ENCODE measurements around the gene ZBTB12. TPM values are rescaled to one million over a fixed set of nuclear protein-coding genes. Genes with fewer than 3 reads are reported as not detected.

ZBTB12 gene
- total and polyA plus RNA-seq, 2 of the 8 experiments (the other 6 are each of a cell fraction or from before 2014, with no cell fraction given), result 20.7 to 40.8 TPM

- FAIRE-seq (no peak), DNase-seq (ENCODE audit: low read depth in 1 of 2, low spot score in 2 of 2) (no peak)
- Histone ChIP-seq H3K4me3 (ENCODE audit: extremely low read depth in 1 of 4, insufficient read depth in 2 of 4, low read depth in 3 of 4, low read length in 4 of 4) (no peak overlapping the region), H3K4me1 (replicated peaks in 1 of 4; ENCODE audit: control insufficient read depth in 3 of 4, insufficient read depth in 4 of 4, low read length in 3 of 4) (peaks cover 0 to 2% (median 0%) of the 10 kb centered on the region in 4 experiments; a peak in 1 of 7 replicates), H3K56ac (replicated peaks; ENCODE audit: insufficient read length, low read depth, low read length) (no peak overlapping the region), H3K23ac (ENCODE audit: insufficient read length) (no peak overlapping the region), H3K4ac (replicated peaks; ENCODE audit: insufficient read length, low read depth, low read length) (no peak overlapping the region), H2BK120ac (replicated peaks; ENCODE audit: low read depth, low read length) (no peak overlapping the region), H3K14ac (ENCODE audit: insufficient read length) (no peak overlapping the region), H3K36me3 (ENCODE audit: control insufficient read depth in 2 of 4, insufficient read depth in 4 of 4, low read length in 3 of 4) (peaks cover 7 to 15% (median 12%) of the 10 kb centered on the region in 4 experiments; a peak in 6 of 8 replicates), H4K8ac (ENCODE audit: extremely low read depth, insufficient read depth, low read length) (no peak overlapping the region), H3K27me3 (replicated peaks in 1 of 4; ENCODE audit: control insufficient read depth in 3 of 4, extremely low read depth in 1 of 4, insufficient read depth in 3 of 4, low read length in 3 of 4) (peaks cover 0 to 11% (median 2%) of the 10 kb centered on the region in 4 experiments; a peak in 3 of 7 replicates), H3K4me2 (ENCODE audit: insufficient read depth in 1 of 2, low read depth in 2 of 2, low read length in 2 of 2) (no peak overlapping the region), H4K5ac (ENCODE audit: insufficient read length, low read depth, low read length) (no peak overlapping the region), H2AK5ac (ENCODE audit: low read depth, low read length) (no peak overlapping the region), H2BK12ac (ENCODE audit: low read depth, low read length) (no peak overlapping the region), H2AFZ (ENCODE audit: low read length) (no peak overlapping the region), H4K91ac (replicated peaks; ENCODE audit: insufficient read length, low read length) (no peak overlapping the region), H3K9ac (replicated peaks in 1 of 4; ENCODE audit: extremely low read depth in 1 of 4, low read depth in 3 of 4, low read length in 3 of 4) (no peak overlapping the region), H3K27ac (ENCODE audit: low read depth, low read length) (no peak overlapping the region), H4K20me1 (replicated peaks in 1 of 2; ENCODE audit: control insufficient read depth in 1 of 2, insufficient read depth in 2 of 2, low read length in 2 of 2) (no peaks in the 10 kb centered on the region), H3K79me1 (ENCODE audit: low read depth, low read length) (no peaks in the 10 kb centered on the region), H3K23me2 (ENCODE audit: low read depth, low read length) (no peaks in the 10 kb centered on the region), H3K79me2 (ENCODE audit: control insufficient read depth in 1 of 2, insufficient read depth in 2 of 2, low read length in 2 of 2) (no peaks in the 10 kb centered on the region), H3K9me3 (ENCODE audit: insufficient read depth in 2 of 2, low read depth in 1 of 2, low read length in 1 of 2) (no peaks in the 10 kb centered on the region), H2BK20ac (ENCODE audit: low read length) (no peak overlapping the region), H3K18ac (ENCODE audit: extremely low read depth, low read length) (no peak overlapping the region), H2BK5ac (ENCODE audit: low read depth, low read length) (no peak overlapping the region), H2BK15ac (ENCODE audit: low read length) (no peak overlapping the region)
- ChIA-PET POLR2A (ENCODE audit: partially characterized antibody) (interaction anchor here (0.7 to 16.4 kb wide), 6 partner anchors 6 to 57 kb away, joined by 3 to 279 read pairs (median 12); partner anchors contain the start of genes DXO, NELFE and SKIC2), CTCF (ENCODE audit: partially characterized antibody) (no interaction called here)
- TF ChIP-seq MAX (IDR thresholded peaks at IDR 0.05) (no peak), SP2 (IDR thresholded peaks at IDR 0.05; ENCODE audit: low read length) (no peak), RBBP5 (IDR thresholded peaks at IDR 0.05; ENCODE audit: borderline replicate concordance, low read depth, low read length) (no peak), RXRA (IDR thresholded peaks at IDR 0.05; ENCODE audit: insufficient read depth, low read depth, low read length) (no peak), KDM5A (IDR thresholded peaks at IDR 0.05; ENCODE audit: low read length) (no peak), CHD2 (IDR thresholded peaks at IDR 0.05; ENCODE audit: low read length) (no peak)
- WGBS, 2 experiments (ENCODE audit: extremely low coverage in 1 of 2, insufficient coverage in 1 of 2, insufficient read length in 1 of 2, insufficient replicate concordance in 2 of 2, low coverage in 1 of 2, low lambda C conversion rate in 2 of 2, missing lambda C conversion rate in 1 of 2), result 90% methylated on average over 22 of the region's 24 CpGs; no CpG with 5 or more reads in 1 of the 2 experiments
These were observed 45.3 kb upstream of the ZBTB12 start for GRCh38 chr6:31947070-31947675.
